K562 (cell line): ENCODE measurements around the gene YPEL3. TPM values are rescaled to one million over a fixed set of nuclear protein-coding genes. Genes with fewer than 3 reads are reported as not detected.
A peak's percentile ranks its signal among the peaks of the same experiment; 100 is the strongest.

Source experiments
- ATAC-seq: fragments of 200-7000 bp; cut with Tn5 transposase; 3 replicates; pipeline ENCODE4 v1.9.1; 2020; ENCODE audit warnings: moderate library complexity
- BruUV-seq: library from RNA; stranded (reverse); fragments of 400-500 nt; replicated peaks from 2 replicates; lab custom pipeline; 2021; lab: Mats Ljungman, UMichigan
- CTCF ChIA-PET: fragments of 300-600 bp; formaldehyde crosslinking; extraction: SDS; loops from one replicate; lab custom pipeline; 2021; ENCODE audit warnings: low intra/inter-chr PET ratio; lab: Yijun Ruan, JAX
- POLR2A ChIA-PET: fragments of 300-600, 350-650 bp; sonication (Branson Sonifier 250); formaldehyde crosslinking; extraction: SDS; loops from one replicate; lab custom pipeline; 2021; ENCODE audit warnings: antibody characterized with exemption, inconsistent platforms; lab: Yijun Ruan, JAX
- DNase-seq, 4 experiments: peaks; one replicate each; pipeline versions ENCODE4 v3.0.0 to v3.0.0-alpha.2; 2011 to 2018; ENCODE audit warnings: low spot score in 3 of 4, mixed read lengths in 3 of 4; ENCODE audit errors: extremely low read depth in 1 of 4
- FAIRE-seq: peaks from 2 replicates; lab custom pipeline; 2011; peaks lifted over from hg19 to GRCh38; lab: Jason Lieb, UNC
- H2AFZ ChIP-seq: 2 replicates; pipeline ENCODE4 v1.6.0; 2011; ENCODE audit warnings: low read depth, low read length, control low read depth, inconsistent platforms
- H3K27ac ChIP-seq: fragments of 200-600 bp; 3 replicates; pipeline ENCODE4 v1.8.0; 2011; ENCODE audit warnings: low read depth, mild to moderate bottlenecking, control low read depth, inconsistent platforms, low read length, moderate library complexity, mixed read lengths; ENCODE audit errors: extremely low read depth
- H3K27me3 ChIP-seq, 2 experiments: fragments of 300-600 bp in 1 of 2; 2 replicates in 1 of 2; 3 replicates in 1 of 2; pipeline versions ENCODE4 v1.6.0 to v1.8.0; 2011; ENCODE audit warnings: inconsistent platforms in 2 of 2, low read length in 2 of 2, mild to moderate bottlenecking in 1 of 2, mixed read lengths in 1 of 2, moderate library complexity in 1 of 2; ENCODE audit not compliant: control insufficient read depth in 2 of 2, insufficient read depth in 2 of 2
- H3K36me3 ChIP-seq: fragments of 300-600 bp; 3 replicates; pipeline ENCODE4 v1.8.0; 2011; ENCODE audit warnings: mild to moderate bottlenecking, low read length, inconsistent platforms; ENCODE audit not compliant: control insufficient read depth, insufficient read depth
- H3K4me1 ChIP-seq, 2 experiments: fragments of 200-600 bp in 1 of 2; replicated peaks in 1 of 2; 2 replicates in 1 of 2; 3 replicates in 1 of 2; pipeline versions ENCODE4 v1.5.1 to v1.8.0; 2011; ENCODE audit warnings: inconsistent platforms in 2 of 2, low read length in 2 of 2, mild to moderate bottlenecking in 1 of 2, mixed read lengths in 1 of 2, moderate library complexity in 1 of 2; ENCODE audit not compliant: control insufficient read depth in 2 of 2, insufficient read depth in 2 of 2
- H3K4me2 ChIP-seq: 2 replicates; pipeline ENCODE4 v1.6.1; 2011; ENCODE audit warnings: low read length, control low read depth, inconsistent platforms, mixed read lengths; ENCODE audit not compliant: insufficient read depth
- H3K4me3 ChIP-seq: fragments of 200-600 bp; sonication (generic), shearing (Covaris generic); 2 replicates; pipeline ENCODE4 v1.5.1; 2016; ENCODE audit warnings: control low read depth, inconsistent platforms
- H3K79me2 ChIP-seq: fragments of 200-600 bp; 3 replicates; pipeline ENCODE4 v1.8.0; 2011; ENCODE audit warnings: low read length, inconsistent platforms; ENCODE audit not compliant: control insufficient read depth, insufficient read depth
- H3K9ac ChIP-seq, 2 experiments: 2 replicates each; pipeline versions ENCODE4 v1.6.0 to v1.6.1; 2011; ENCODE audit warnings: low read depth in 2 of 2, low read length in 2 of 2, control low read depth in 1 of 2, inconsistent platforms in 1 of 2, mild to moderate bottlenecking in 1 of 2, mixed read lengths in 1 of 2; ENCODE audit not compliant: insufficient read depth in 1 of 2
- H3K9me1 ChIP-seq: one replicate; pipeline ENCODE4 v1.6.0; 2011; ENCODE audit warnings: inconsistent platforms, mild to moderate bottlenecking, low read length, moderate library complexity; ENCODE audit not compliant: control insufficient read depth, insufficient read depth
- H3K9me3 ChIP-seq: replicated peaks from 2 replicates; pipeline ENCODE4 v1.5.1; 2011; ENCODE audit warnings: low read depth, low read length, inconsistent platforms; ENCODE audit not compliant: control insufficient read depth, insufficient read depth
- H4K20me1 ChIP-seq: replicated peaks from 2 replicates; pipeline ENCODE4 v1.6.1; 2011; ENCODE audit warnings: low read length, inconsistent platforms, mixed read lengths; ENCODE audit not compliant: control insufficient read depth, insufficient read depth
- ARID1B ChIP-seq: fragments of 450-650 bp; IDR thresholded peaks from 2 replicates; pipeline ENCODE4 v1.6.1; 2016; ENCODE audit warnings: antibody characterized with exemption, mild to moderate bottlenecking, inconsistent platforms
- CBFB ChIP-seq: sonication (generic); formaldehyde crosslinking; IDR thresholded peaks from 2 replicates; pipeline ENCODE4 v1.4.0; 2020; ENCODE audit warnings: mild to moderate bottlenecking, missing genetic modification reagents
- CGGBP1 ChIP-seq: fragments of 250-450 bp; sonication (Bioruptor Pico); IDR thresholded peaks from 2 replicates; pipeline ENCODE4 v1.9.0; 2021; ENCODE audit warnings: mild to moderate bottlenecking
- CHD1 ChIP-seq: fragments of 200-600 bp; sonication (generic); IDR thresholded peaks from one replicate; pipeline ENCODE4 v1.6.1; 2012; ENCODE audit warnings: mild to moderate bottlenecking, moderate library complexity, low read length, inconsistent platforms
- ELF2 ChIP-seq: fragments of 250-450 bp; sonication (Bioruptor Pico); IDR thresholded peaks from 2 replicates; pipeline ENCODE4 v1.5.0; 2021; ENCODE audit warnings: mild to moderate bottlenecking
- EP300 ChIP-seq: IDR thresholded peaks from 2 replicates; pipeline ENCODE4 v1.6.1; 2012; ENCODE audit warnings: low read length, improper control_type of control experiment
- FOXA3 ChIP-seq, 2 experiments: fragments of 450-650 bp in 1 of 2; sonication (generic) in 1 of 2; formaldehyde crosslinking; IDR thresholded peaks in 1 of 2; conservative IDR thresholded peaks in 1 of 2; 2 replicates each; pipeline versions ENCODE4 v1.4.0 to v1.8.0; 2020 to 2022; ENCODE audit warnings: mild to moderate bottlenecking in 2 of 2, missing genetic modification reagents in 1 of 2
- FOXJ2 ChIP-seq: fragments of 200-800 bp; sonication (Bioruptor generic); IDR thresholded peaks from 2 replicates; pipeline ENCODE4 v1.6.1; 2016; ENCODE audit warnings: missing genetic modification characterization, missing compliant biosample characterization
- KLF1 ChIP-seq: fragments of 450-650 bp; IDR thresholded peaks from 2 replicates; pipeline ENCODE4 v1.6.1; 2016; ENCODE audit warnings: missing genetic modification characterization, missing compliant biosample characterization
- MEF2A ChIP-seq: IDR thresholded peaks from 2 replicates; pipeline ENCODE4 v1.6.1; 2011; ENCODE audit warnings: low read depth, mild to moderate bottlenecking, low read length, moderate library complexity; ENCODE audit not compliant: control insufficient read depth
- MEF2D ChIP-seq: conservative IDR thresholded peaks from 2 replicates; pipeline ENCODE4 v1.6.1; 2016; ENCODE audit warnings: low read depth, missing genetic modification characterization, missing compliant biosample characterization
- NCOR1 ChIP-seq: fragments of 450-650 bp; IDR thresholded peaks from 2 replicates; pipeline ENCODE4 v1.6.1; 2016; ENCODE audit warnings: mild to moderate bottlenecking, moderate library complexity
- PRMT5 ChIP-seq: sonication (generic); formaldehyde crosslinking; IDR thresholded peaks from 2 replicates; pipeline ENCODE4 v1.5.0; 2020; ENCODE audit warnings: missing genetic modification reagents
- PTRF ChIP-seq: fragments of 450-650 bp; IDR thresholded peaks from 2 replicates; pipeline ENCODE4 v1.6.1; 2016; ENCODE audit warnings: mild to moderate bottlenecking, missing genetic modification characterization, missing compliant biosample characterization
- SNIP1 ChIP-seq: fragments of 450-650 bp; IDR thresholded peaks from 2 replicates; pipeline ENCODE4 v1.7.1; 2017; ENCODE audit warnings: low read depth, mild to moderate bottlenecking
- SRSF3 ChIP-seq: fragments of 200-400 bp; formaldehyde crosslinking; IDR thresholded peaks from 2 replicates; pipeline ENCODE4 v1.6.1; 2016; ENCODE audit warnings: mild to moderate bottlenecking, low read length, moderate library complexity; ENCODE audit not compliant: insufficient read depth
- THRAP3 ChIP-seq: fragments of 450-650 bp; IDR thresholded peaks from 2 replicates; pipeline ENCODE4 v1.6.1; 2016; ENCODE audit warnings: mild to moderate bottlenecking, inconsistent platforms, borderline replicate concordance
- ZBTB26 ChIP-seq: fragments of 450-650 bp; formaldehyde crosslinking; IDR thresholded peaks from 2 replicates; pipeline ENCODE4 v1.4.0; 2022; ENCODE audit warnings: missing genetic modification characterization
- ZFP36 ChIP-seq: fragments of 150-350 bp; IDR thresholded peaks from 2 replicates; pipeline ENCODE4 v1.6.1; 2018; ENCODE audit warnings: low read length, low read depth; ENCODE audit not compliant: partially characterized antibody
- ZFPM2 ChIP-seq: fragments of 250-450 bp; sonication (Bioruptor Pico); IDR thresholded peaks from 2 replicates; pipeline ENCODE4 v1.5.1; 2022; ENCODE audit warnings: mild to moderate bottlenecking
- ZNF146 ChIP-seq: IDR thresholded peaks from one replicate; pipeline ENCODE4 v1.6.1; 2018; ENCODE audit warnings: missing compliant biosample characterization; ENCODE audit not compliant: unreplicated experiment
- ZNF507 ChIP-seq: conservative IDR thresholded peaks from 2 replicates; pipeline ENCODE4 v1.6.1; 2017; ENCODE audit warnings: missing genetic modification characterization, missing compliant biosample characterization
- ZNF764 ChIP-seq: fragments of 250-450 bp; sonication (Bioruptor Pico); IDR thresholded peaks from 2 replicates; pipeline ENCODE4 v1.4.0; 2020; ENCODE audit warnings: low read depth, mild to moderate bottlenecking, moderate library complexity
- WGBS: fragments of 100-300 bp; shearing (Covaris generic); methylation state at CpG from one replicate; pipeline ENCODE4 v1.1.6; 2016; ENCODE audit warnings: low coverage, mixed read lengths; ENCODE audit not compliant: insufficient coverage; ENCODE audit errors: missing lambda C conversion rate; 5-methylcytosine and 5-hydroxymethylcytosine counted together
- in situ Hi-C: fragments of 300-500 bp; cut with MboI; formaldehyde crosslinking; loops from 4 replicates; pipeline ENCODE4 v1.15.0; 2018; ENCODE audit warnings: inconsistent platforms, mixed read lengths
- intact Hi-C: fragments of 100-400 bp; cut with micrococcal nuclease; formaldehyde crosslinking; loops from 2 replicates; pipeline ENCODE4 v1.14.2; 2022
- polyA plus RNA-seq, 8 experiments: library from polyadenylated mRNA; depleted of rRNA in 4 of 8; stranded (reverse) in 5 of 8; unstranded in 3 of 8; fragments of >200 nt; fragmentation: Nextera tagmentation in 2 of 8; fragmentation: Illumina TruSeq in 1 of 8; extraction: Ambion mirVana in 2 of 8; extraction: Trizol in 1 of 8; gene quantifications; 2 replicates each; pipeline versions ENCODE4 v1.2.1 to v1.2.3, GENCODE V29; 2011 to 2014; ENCODE audit warnings: inconsistent platforms in 1 of 8, missing spikeins in 1 of 8
- total RNA-seq, 7 experiments: library from RNA; depleted of rRNA in 6 of 7; stranded (reverse); fragments of >200 nt in 6 of 7; fragmentation: Illumina TruSeq in 2 of 7; extraction: Trizol in 2 of 7; gene quantifications; 2 replicates each; pipeline versions ENCODE4 v1.2.1 to v1.2.3, GENCODE V29; 2011 to 2021; ENCODE audit warnings: low replicate concordance in 1 of 7

The YPEL3 gene
- total and polyA plus RNA-seq, 9 of the 15 experiments (the other 6 are each of a cell fraction or from before 2014, with no cell fraction given), result 0.41 to 15.0 (median 2.9) TPM

- FAIRE-seq (peak; percentile 94), DNase-seq (peak; percentile 76 to 92 (median 85)), ATAC-seq (peak; percentile 77)
- Histone ChIP-seq H3K79me2 (peaks cover 3% of the 10 kb centered on the region; the same call in 1 of the 3 replicates), H3K27ac (peak overlapping the region; percentile 85), H3K9ac (peak overlapping the region; percentile 80 to 98), H3K4me1 (peaks cover 35 to 72% of the 10 kb centered on the region in 2 experiments), H3K9me3 (peaks cover 12% of the 10 kb centered on the region), H3K9me1 (no peaks in the 10 kb centered on the region), H4K20me1 (no peaks in the 10 kb centered on the region), H3K36me3 (no peaks in the 10 kb centered on the region; the same call in 2 of the 3 replicates), H3K27me3 (no peaks in the 10 kb centered on the region), H2AFZ (peak overlapping the region; percentile 95), H3K4me2 (peak overlapping the region; percentile 87), H3K4me3 (peak overlapping the region; percentile 49)
- 2% methylated on average over 22 of the region's 22 CpGs for WGBS
- ChIA-PET CTCF (interaction anchor here (0.5 to 1.0 kb wide), 3 partner anchors 42 to 399 kb away, joined by 3 to 12 read pairs (median 3); no protein-coding TSS in a partner anchor), POLR2A (interaction anchor here (0.5 to 4.8 kb wide), 16 partner anchors 10 to 837 kb away, joined by 3 to 59 read pairs (median 4); partner anchors contain the start of genes ALDOA and PPP4C)
- in situ Hi-C loops (no loop called here), intact Hi-C loops (loop anchor here (5.0 to 10.0 kb wide), 2 partner anchors 45 to 562 kb away; partner anchors contain the start of genes FBRS and PRR14)
- TSS peak; percentile 72 for BruUV-seq
- peak; percentile 89 for TF ChIP-seq PTRF (tag)
- 0 out of 2 replicates have a peak, but pooled peaks have one; percentile 31 for TF ChIP-seq THRAP3
- TF ChIP-seq ARID1B, result 0 out of 2 replicates have a peak, but pooled peaks have one; percentile 51
- TF ChIP-seq MEF2D (tag), result peak; percentile 91
- peak; percentile 22 to 65; a peak in 2 of 4 replicates for TF ChIP-seq FOXA3 (CRISPR knock-in tag; conservative IDR thresholded peaks at IDR 0.05 in 1 of 2, IDR thresholded peaks at IDR 0.05 in 1 of 2)
- TF ChIP-seq ZNF764 (CRISPR knock-in tag), result peak; percentile 66; the same call in 1 of the 2 replicates
- no peak for TF ChIP-seq SNIP1
- TF ChIP-seq CBFB (CRISPR knock-in tag), result no peak
- TF ChIP-seq EP300, result peak; percentile 57; the same call in 1 of the 2 replicates
- no peak for TF ChIP-seq ZNF507 (tag)
- TF ChIP-seq ZBTB26 (CRISPR knock-in tag), result peak; percentile 75; the same call in 1 of the 2 replicates
- TF ChIP-seq SRSF3, result no peak
- TF ChIP-seq CGGBP1 (CRISPR knock-in tag), result no peak
- no peak for TF ChIP-seq ZNF146 (CRISPR knock-in tag)
- TF ChIP-seq ZFPM2 (CRISPR knock-in tag), result peak; percentile 90; the same call in 1 of the 2 replicates
- no peak for TF ChIP-seq CHD1
- TF ChIP-seq KLF1 (tag), result no peak
- TF ChIP-seq MEF2A, result no peak
- TF ChIP-seq ZFP36, result no peak
- TF ChIP-seq ELF2 (CRISPR knock-in tag), result peak; percentile 60; the same call in 1 of the 2 replicates
- 0 out of 2 replicates have a peak, but pooled peaks have one; percentile 25 for TF ChIP-seq NCOR1
- TF ChIP-seq PRMT5 (CRISPR knock-in tag), result no peak
- no peak for TF ChIP-seq FOXJ2
Observed at GRCh38 chr16:30092373-30093010, 3.5 kb downstream of the YPEL3 start.
